Measurements from ENCODE around the gene ANP32A.
"Not testable (repeated sequence)": the region's sequence is repeated elsewhere in the genome, so short reads cannot be mapped to it uniquely, and the experiment has no call there.

ANP32A gene

DNA sequence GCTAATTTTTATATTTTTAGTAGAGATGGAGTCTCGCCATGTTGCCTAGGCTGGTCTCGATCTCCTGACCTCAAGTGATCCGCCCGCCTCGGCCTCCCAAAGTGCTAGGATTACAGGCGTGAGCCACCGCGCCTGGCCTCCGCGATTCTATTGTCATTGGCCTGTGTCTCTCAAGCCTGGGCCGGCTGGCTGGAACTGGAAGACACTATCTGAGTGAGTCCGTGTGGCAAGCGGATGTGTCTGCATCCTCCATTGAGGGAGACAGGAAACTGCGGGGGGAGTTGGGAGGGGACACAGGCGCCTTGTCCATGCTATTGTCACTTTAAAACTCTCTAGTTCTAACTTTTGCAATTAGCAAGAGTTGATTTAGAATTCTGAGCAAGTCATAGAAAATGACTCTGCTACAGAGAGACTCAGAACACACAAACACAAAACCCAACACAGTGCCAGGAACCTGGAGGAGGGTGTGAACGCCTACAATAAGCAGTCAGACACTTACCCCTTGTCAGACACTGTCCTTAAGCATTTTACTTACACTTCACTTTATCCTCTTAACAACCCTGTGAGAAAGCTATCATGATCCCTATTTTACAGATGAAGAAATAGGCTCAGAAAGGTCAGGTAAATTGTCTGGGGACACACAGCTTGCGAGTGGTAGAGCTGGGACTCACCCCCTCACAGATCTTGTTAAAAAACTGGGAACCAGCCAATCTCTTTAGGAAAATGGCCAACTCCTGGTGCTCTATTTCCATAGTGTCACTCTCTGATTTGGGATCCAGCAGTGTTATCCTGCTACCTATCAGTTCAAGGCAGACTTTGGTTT, 38.7 kb downstream of the ANP32A start:
- DNase-seq: peak; percentile 53

DNA sequence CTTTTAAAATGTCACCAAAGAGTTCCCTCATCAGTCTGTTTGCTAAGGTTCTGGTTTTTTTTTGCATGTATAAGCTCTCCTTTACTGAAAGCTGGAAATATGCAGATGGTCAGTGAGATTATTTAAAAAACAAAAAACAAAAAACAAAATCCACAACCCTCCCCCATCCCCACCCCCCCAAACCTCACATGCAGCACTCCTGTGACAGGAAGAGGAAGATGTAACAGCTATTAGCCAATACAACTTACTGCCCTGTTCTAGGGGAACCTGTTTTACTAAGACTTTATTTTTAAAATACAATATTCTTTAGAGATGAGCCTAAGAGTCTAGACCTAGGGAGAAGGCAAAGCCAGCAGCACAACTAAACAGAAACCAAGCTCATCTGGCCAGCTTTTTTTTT, 39.5 kb downstream of the ANP32A start:
- DNase-seq: no peak

DNA sequence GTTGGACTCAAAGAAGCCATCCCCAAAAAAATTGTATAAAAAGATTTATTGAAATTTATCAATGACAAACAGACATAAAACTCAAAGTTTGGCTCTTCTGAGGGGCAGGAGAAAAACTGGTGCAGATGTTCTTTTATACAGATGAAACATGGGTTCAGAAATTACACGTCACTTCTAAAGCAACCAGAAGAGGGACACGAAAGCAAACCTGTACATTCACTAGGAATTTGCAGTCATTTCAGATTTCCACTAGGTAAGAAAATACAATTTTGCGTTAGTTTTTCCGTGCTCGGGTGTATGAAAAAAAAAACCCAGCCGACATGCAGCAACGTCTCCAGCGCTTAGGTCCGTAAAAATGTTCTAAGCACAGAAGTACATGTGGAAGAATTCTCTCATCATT, 41.8 kb downstream of the ANP32A start:
- DNase-seq: no peak

DNA sequence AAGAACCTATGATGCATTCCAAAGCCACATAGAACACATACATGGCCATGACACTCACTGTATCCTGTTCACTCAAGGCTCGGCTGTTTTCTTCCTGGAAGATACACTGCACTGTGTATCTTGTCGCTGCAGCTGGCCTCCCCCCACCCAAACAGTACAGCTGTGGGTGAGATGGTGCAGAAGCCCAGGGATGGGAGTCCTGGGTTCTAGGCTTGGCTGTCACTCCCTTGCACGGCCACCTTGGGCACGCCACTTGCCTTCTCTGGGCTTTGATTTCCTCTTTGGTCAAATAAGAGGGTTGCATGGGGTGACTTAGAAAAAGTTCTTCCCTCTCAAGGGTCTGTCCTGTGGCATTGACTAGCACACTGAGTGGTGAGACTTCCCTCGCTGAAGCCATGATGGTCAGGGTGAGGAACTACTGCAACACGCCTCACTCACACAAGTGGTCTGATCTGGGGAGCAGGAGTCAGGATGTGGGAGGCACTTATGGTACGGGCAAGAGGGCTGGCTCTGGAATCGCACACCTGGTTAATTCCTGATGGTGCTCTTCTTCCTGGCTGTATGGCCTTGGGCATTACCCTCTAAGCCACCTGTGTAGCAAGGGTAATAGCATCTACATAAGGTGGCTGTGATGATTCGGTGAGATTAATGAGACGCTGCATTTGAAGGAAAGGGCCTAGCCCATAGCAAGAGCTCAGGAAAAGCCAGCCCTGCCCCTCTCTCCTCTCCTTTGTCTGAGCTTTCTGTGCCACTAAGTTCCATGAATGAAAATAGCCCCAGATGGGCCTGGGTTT, 44.0 kb downstream of the ANP32A start:
- no peak for DNase-seq

DNA sequence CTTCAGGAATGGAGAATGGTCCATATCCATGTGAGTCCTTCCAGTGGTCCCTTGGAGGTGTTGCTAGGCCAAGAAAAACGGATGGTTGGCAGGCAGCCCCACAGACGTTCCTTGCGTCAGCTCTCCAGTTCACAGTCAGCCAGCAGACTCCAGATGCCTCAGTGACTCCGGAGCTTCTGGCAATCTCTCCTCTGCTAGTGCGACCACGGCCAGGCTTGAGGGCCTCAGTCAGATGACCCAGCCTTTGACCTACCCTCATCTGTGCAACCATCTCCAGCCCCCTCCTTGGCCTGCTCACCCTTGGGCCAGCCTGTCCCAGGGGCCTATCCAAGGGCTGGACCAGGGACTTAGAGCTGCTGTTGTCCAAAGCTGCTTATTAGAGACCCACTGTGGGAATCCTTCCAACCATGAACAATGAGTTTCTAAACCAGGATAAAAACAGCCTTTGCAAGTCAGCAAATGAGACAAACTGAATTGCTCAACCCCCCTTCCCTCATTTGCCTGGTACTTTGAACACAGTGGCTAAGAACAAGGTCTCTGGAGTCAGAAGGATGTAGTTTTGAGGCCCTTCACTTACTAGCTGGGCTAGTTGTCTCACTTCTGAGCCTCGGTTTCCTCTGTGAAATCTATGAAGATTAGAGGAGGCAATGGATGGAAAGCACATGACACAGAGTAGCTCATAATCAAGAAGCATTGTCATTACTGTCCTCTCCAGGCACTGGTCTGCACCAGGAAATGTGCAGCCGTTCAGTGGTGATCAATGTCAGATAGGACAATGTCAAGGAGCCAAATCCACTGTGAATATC, 44.8 kb downstream of the ANP32A start:
- DNase-seq: peak; percentile 88

DNA sequence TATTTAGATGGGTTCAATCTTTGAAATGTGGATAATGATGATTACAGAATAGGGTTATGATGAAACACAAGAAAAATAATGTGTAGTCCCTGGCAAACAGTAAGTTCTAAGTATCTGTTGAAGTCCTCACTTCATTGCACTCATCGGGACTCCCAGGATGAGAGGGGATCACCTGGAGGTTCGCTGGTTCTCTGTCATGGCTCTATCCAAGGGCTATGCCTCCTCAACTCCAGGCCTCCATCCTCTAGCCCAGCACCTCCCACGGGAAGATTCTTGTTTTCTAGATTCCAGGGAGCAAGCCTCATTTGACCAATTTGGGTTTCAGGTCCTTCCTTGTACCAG, 45.5 kb downstream of the ANP32A start:
- DNase-seq: no peak

DNA sequence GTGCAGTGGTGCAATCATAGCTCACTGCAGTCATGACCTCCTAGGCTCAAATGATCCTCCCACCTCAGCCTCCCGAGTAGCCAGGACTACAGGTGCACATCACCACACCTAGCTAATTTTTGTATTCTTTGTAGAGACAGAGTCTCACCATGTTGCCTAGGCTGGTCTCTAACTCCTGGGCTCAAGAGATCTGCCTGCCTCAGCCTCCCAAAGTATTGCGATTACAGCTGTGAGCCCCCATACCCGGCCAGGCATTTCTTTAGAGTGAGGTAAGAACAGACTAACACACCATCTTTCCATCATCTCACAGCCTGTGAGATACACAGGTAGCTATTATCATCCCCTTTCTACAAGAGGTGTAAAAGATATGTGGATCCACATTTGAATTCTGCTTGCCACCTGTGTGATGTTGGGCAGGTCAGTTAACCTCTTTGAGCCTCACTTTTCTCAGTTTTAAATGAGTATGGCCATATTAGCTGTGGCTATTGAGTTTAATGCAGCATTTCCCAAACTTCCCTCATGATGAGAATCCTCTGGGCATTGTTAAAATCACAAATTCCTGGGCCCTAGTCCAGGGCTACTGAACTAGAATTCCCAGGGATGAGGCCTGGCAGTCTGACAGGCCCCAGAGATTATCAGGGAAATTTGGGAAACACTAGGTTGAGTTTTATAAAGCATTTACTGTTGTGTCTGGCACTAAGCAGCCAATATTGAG, 46.0 kb downstream of the ANP32A start:
- DNase-seq: no peak

DNA sequence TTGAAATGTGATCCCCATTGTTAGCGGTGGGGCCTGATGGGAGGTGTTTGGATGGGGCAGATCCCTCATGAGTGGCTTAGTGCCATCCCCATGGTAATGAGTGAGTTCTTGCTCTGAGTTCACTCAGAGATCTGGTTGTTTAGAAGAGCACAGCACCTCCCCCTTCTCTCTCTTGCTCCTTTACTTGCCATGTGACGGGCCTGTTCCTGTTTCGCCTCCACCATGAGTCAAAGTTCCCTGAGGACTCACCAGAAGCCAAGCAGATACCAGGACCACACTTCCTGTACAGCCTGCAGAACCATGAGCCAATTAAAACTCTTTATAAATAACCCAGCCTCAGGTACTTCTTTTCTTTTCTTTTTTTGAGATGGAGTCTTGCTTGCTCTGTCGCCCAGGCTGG, 46.6 kb downstream of the ANP32A start:
- DNase-seq: no peak

DNA sequence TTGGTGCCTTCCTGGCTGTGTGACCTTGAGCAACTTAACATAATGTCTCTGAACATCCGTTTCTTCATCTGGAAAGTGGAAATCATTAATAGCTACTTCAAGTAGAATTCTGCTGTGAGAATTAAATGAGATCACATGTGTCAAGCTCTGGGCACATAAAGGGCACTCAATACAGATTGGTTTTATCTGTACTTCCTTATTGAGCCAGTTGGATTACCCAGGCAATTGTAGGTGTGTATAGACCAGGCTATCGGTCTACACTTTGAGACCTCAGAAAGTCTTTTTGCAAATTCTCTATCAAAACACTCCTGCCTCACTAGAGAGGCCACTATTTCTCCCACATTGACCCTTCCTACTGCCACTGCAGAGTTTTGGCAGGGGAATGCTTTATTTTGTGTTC, 47.7 kb downstream of the ANP32A start:
- DNase-seq: no peak

DNA sequence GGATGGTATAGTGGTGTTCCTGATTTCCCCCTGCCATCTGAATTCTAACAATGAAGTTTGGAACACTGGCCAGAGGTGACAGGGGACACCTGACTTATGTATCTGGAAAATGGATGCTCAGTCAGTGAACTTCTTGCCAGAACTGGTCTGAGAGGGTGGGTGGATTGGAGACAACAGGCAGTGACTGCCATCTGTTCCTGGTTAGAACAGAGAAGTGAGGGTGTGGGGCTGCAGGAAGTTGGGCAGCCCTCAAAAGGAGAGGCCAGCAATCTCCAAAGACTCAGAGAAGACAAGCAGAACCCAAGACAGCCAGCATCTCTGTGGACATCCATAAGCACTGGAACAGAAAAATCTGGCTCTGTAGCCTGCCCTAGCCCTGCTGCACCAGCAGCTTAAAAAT, 50.5 kb downstream of the ANP32A start:
- DNase-seq: no peak

DNA sequence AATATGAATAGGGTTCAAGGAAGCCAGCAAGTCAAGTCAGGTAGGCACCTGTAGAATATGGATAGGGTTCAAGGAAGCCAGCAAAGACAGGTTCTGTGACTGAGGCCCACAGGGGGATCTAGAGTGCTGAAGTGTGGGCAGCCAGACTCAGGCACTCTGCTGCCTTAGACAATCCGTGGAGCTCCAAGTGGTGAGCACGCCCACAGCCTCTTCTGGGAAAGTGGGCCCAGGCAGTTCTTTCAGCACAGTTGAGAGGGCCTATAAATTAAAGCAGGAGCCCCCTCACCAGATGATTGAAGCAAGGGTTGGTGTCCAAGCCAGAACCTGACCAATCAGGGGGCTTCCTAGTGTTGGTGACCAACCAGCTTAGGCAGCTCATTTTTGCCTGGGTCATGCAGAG, 51.0 kb downstream of the ANP32A start:
- DNase-seq: no peak

DNA sequence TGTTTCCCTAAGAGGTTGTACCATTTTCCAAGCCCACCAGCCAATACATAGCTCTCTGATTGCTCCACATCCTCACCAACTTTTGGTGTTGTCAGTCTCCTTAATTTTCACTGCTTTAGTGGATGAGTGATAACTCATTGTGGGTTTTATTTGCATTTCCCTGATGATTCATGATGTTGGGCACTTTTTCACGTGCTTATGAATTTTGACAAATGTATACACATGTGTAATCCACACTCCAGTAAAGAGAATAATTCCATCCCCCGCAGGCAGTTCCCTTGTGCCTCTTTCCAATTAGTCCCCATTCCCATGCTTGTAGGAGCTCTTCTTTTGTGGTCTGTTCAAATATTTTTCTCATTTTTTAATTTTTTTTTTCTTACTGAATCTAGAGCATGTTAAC, 52.4 kb downstream of the ANP32A start:
- DNase-seq: no peak

DNA sequence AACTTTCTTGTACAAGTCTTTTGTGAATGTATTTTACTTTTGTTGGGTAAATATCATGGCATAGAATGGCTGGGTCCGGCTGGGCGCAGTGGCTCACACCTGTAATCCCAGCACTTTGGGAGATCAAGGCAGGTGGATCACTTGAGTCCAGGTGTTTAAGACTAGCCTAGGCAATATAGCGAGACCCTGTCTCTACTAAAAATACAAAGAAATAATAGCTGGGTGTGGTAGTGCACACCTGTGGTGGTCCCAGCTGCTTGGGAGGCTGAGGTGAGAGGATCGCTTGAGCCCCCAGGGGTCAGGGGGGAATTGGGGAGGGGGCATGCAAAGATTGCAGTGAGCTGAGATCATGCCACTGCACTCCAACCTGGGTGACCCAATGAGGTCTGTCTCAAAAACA, 52.9 kb downstream of the ANP32A start:
- DNase-seq: no peak

DNA sequence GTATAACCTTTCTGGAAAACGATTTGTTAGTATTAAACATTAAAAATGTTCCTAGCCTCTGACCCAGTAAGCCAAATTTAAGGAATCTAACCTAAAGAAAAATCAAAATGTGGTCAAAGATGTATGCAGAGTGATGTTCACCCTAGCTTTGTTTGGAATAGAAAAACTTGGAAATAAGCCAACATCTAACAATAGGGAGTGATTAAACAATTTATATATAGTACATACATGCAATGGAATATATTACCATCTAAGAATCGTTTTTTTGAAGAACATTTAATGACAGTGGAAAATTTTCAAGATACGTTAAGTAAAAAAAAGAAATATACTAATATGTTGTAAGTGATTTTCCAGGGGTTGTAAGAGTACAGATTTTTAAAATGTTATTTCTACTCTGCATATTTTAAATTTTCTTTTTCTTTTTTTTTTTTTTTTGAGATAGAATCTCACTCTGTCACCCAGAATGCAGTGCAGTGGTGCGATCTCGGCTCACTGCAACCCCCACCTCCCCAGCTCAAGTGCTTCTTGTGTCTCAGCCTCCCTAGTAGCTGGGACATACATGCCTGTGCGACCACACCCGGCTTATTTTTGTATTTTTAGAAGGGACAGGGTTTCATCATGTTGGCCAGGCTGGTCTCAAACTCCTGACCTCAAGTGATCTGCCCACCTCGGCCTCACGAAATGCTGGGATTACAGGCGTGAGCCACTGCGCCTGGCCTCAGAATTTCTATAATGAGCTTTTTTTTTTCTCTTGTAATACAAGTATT, 54.9 kb downstream of the ANP32A start:
- no peak for DNase-seq

DNA sequence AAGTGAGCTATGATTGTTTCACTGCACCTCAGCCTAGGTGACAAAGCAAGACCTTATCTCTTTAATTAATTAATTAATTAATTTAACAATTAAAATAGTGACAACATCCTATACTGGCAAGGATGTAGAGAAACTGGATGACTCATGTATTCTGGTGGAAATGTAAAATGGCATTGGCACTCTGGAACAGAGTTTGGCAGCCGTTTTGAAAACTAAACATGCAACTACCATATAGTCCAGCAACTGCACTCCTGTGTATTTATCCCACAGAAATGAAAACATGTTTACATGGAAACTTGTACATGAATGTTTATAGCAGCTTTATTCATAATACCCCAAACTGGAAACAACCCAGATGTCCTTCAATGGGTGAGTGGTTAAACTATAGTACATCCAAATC, 56.6 kb downstream of the ANP32A start:
- DNase-seq: no peak

DNA sequence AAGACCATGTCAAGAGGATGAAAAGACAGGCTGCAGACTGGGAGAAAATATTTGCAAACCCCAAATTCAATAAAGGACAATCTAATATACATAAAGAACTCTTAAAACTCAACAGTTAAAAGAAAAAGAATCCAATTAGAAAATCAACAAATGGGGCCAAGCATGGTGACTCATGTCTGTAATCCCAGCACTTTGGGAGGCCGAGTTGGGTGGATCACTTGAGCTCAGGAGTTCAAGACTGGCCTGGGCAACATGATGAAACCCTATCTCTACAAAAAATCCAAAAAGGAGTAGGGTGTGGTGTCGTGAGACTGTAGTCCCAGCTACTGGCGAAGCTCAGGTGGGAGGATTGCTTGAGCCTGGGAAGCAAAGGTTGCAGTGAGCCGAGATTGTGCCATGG, 57.6 kb downstream of the ANP32A start:
- no peak for DNase-seq

DNA sequence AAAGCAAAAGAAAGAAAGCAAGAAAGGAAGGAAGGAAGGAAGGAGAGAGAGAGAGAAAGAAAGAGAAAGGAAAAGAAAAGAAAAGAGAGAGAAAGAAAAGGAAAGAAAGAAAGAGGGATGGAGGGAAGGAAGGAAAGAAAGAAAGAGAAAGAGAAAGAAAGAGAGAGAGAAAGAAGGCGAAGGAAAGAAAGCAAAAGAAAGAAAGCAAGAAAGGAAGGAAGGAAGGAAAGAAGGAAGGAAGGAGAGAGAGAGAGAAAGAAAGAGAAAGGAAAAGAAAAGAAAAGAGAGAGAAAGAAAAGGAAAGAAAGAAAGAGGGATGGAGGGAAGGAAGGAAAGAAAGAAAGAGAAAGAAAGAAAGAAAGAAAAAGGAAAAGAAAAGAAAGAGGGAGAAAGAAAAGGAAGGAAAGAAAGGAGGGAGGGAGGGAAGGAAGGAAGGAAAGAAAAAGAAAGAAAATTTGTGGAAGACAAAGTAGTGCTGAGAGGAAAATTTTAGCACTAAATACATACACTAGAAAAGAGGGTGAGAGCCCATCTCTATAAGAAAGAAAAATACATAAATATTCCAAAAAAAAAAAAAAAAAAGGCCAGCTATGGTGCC, 60.6 kb downstream of the ANP32A start:
- DNase-seq: not testable (repeated sequence)

DNA sequence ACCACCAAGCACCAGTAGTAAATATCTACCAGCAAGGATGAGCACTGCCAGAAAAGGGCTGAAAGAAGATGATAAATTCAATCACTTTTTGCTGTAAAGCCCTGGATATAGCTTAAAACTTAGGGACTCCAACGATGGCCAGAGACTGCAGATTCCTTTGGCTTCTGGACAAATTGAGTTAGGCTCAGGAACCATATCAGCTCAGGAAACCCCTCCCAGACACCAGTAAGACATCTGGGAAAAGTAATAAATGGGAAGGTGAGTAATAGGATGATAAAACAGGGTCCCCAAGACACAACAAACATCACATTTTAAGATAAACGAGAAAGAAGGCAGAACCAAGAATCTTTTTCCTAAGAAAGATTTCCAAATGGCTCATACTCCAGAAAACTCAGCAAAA, 65.0 kb downstream of the ANP32A start:
- no peak for DNase-seq

DNA sequence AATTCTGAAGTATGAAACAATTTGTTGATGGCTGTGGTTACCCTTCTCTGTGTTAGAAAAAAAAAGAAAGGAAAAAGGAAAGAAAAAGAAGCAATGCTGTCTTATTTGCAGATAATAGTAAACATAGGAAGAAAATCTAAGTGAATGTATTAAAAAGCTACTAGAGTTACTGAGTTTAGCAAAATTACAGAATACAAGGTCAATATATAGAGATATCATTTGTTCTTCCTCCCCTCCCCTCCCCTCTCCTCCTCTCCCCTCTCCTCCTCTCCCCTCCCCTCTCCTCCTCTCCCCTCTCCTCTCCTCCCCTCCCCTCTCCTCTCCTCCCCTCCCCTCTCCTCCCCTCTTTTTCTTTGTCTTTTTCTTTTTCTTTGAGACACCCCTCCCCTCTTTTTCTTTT, 69.1 kb downstream of the ANP32A start:
- DNase-seq: no peak

DNA sequence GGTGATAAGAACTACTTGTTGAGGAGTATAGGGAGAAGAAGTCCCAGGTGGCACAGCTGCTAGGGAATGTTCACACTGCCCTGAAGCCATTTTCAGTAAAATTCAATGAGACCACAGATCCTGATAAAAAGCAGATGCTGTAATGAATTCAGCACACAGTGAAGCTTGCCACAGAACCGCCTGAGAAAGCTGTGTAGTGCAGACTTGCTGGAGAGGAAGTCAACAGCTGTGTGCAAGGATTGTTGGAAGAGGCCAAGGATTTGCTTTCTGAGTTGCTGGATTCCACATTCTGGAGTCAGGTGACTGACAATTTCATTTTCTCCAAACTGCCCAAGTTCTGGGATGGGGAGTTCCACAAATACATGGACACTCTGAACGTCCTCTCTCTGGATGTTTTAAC, 70.9 kb downstream of the ANP32A start:
- DNase-seq: peak; percentile 42

DNA sequence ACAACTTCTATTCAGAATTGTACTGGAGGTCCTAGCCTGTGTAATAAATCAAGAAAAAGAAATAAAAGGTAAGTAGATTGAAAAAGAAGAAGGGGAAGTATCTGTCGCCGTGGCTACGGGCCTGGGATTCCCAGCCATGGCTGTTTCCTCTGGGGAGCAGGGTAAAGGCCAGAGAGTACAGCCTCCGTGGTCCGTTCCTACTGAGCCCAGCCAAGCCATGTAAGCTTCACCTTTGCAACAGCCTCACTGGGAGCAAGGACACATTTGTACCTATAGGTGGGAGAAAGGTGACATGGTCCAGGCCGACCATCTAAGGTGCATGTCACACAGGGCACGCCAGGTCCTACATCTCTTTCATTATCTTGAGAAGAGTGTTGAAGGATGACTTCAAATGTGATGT, 71.3 kb downstream of the ANP32A start:
- DNase-seq: no peak

DNA sequence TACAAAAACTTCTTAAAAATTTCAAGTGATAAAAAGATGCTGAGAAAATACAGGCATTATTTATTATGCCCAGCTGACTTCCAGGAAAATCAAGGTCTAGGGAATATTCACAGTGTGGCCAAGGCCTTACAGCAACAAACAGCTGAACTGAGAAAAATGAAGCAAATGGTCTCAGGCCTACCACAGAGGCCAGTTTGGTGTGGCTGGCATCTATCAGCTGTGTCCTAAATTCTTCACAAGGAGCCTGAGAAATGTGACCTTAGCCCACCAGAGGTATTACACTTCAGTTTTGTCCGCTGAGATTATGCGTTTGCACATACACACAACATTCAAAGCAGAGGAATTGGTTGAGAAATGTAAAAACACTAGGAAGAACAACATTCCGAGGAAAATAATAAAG, 77.4 kb downstream of the ANP32A start:
- no peak for DNase-seq
